ENCODE results near the gene GLIPR1L2.
"Not testable (repeated sequence)": the region's sequence is repeated elsewhere in the genome, so short reads cannot be mapped to it uniquely, and the experiment has no call there.

Gene GLIPR1L2

GRCh38 chr12:75443709-75444108 lies 52.8 kb downstream of the GLIPR1L2 start:
- DNase-seq (ENCODE audit: low spot score) = no peak
- TF ChIP-seq CTCF (IDR thresholded peaks at IDR 0.05; ENCODE audit: extremely low read depth, missing control alignments) = no peak

DNA sequence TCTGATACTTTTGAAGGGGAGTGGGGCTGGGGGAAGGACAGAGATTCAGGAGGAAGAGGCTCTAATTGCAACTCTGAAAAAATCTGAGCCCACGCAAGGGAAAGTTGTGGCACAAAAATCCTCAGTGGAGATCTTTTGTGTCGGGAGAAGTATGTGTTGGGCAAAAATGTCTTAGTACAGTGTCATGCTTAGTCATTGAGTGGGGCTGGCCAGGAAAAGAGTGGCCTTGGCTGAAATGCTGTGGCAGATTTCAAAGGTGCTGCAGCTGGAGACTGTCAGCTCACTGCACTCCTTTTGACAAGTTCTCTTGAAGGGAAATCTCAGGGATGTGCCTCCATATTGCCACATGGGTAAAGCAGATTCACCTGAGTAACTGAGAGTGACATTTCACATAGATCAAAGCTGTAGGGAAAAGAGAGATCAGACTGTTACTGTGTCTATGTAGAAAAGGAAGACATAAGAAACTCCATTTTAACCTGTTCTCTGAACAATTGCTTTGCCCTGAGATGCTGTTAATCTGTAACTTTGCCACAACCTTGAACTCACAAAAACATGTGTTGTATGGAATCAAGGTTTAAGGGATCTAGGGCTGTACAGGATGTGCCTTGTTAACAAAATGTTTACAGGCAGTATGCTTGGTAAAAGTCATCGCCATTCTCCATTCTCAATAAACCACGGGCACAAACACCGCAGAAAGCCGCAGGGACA lies 53.7 kb downstream of the GLIPR1L2 start:
- DNase-seq (ENCODE audit: low spot score) = no peak
- no peak for TF ChIP-seq CTCF (IDR thresholded peaks at IDR 0.05; ENCODE audit: extremely low read depth, missing control alignments)

GRCh38 chr12:75445137-75445507 lies 54.2 kb downstream of the GLIPR1L2 start:
- not testable (repeated sequence) for DNase-seq (ENCODE audit: low spot score)

DNA sequence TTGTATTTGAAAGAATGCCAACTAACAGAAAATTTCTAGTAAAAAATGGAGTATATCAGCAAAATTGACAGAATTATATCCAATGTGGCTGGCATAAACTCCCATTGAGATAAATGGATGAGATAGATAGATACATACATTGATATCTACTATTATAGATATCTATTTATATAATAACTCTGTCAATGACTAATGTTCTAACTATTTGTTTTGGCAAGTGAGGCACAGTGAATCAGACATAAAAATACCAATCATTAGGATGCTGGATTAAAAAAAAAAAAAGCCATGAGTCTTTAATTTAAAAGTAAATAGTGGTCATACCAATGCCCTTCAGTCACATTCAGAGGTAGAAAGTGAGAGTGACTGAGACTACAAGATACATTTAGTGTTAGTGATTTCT lies 56.0 kb downstream of the GLIPR1L2 start:
- no peak for TF ChIP-seq CTCF (IDR thresholded peaks at IDR 0.05; ENCODE audit: extremely low read depth, missing control alignments)
- no peak for DNase-seq (ENCODE audit: low spot score)

DNA sequence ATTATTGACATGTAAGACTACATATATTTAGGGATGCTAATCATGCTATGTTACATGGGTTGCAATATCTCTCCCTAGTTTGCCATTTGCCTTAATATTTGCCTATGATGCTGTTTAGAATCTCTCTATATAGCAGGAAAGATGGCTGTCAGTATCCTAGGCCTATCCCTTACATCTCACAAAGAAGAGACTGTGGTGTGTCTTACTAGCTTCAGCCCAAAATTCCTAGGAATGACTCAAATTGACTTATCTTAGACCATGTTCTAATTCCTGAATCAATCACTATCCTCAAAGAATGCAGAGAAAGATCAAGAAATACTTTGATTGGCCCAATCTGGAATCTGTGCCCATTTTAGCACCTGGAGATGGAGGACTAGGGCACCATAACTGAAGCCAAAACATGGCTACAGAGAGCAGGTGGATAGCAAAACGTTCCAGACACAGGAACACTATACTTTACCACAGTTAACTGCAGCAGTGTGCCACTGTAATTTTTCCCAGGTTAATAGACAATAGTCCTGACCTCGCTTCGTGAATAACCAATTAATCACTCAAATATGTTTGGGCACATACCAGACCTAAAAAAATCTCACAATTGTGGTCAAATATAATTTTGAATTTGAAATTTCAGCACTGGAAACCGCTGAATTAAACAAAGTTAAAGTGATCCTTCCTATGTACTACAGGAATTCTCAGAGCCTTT lies 57.0 kb downstream of the GLIPR1L2 start:
- no peak for TF ChIP-seq CTCF (IDR thresholded peaks at IDR 0.05; ENCODE audit: extremely low read depth, missing control alignments)

DNA sequence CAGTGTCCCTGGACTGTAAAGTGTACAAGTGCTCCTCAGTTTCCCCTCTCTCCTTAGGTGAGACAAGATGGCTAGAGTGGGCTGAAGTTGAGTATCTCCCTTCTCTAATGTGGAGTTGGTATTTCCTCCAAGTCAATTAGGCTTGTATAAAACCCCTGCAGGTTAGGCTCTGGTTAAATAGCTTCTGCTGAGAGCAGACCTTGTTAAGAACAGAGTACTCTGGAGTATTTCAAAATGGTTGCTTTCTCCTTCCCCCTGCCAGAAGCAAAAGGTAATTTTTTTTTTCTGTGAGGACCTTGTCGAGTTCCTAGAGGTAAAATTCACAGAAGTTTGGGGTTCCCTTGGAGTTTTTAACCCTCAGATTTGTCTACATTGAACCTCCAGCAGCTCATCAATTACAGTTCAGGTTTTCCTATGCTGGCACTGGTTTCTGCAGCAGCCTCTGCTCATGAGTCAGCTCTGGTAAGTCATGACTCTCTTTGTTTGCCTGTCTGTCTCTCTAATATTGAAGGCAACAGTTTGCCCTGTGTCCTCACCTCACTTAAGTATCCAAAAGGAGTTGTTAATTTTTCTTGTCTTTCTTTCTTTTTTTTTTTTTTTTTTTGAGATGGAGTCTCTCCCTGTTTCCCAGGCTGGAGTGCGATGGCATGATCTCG lies 61.9 kb downstream of the GLIPR1L2 start:
- TF ChIP-seq CTCF (IDR thresholded peaks at IDR 0.05; ENCODE audit: extremely low read depth, missing control alignments) = no peak
- DNase-seq (ENCODE audit: low spot score) = no peak

More for the DNA sequence above, 57.0 kb downstream of the GLIPR1L2 start:
- no peak for DNase-seq (ENCODE audit: low spot score)

GRCh38 chr12:75455839-75456238 lies 65.0 kb downstream of the GLIPR1L2 start:
- no peak for DNase-seq (ENCODE audit: low spot score)
- no peak for TF ChIP-seq CTCF (IDR thresholded peaks at IDR 0.05; ENCODE audit: extremely low read depth, missing control alignments)

Data from GM20000 (cell line).